ENCODE results near the gene RPTOR. TPM values are rescaled to one million over a fixed set of nuclear protein-coding genes. Genes with fewer than 3 reads are reported as not detected.
"Not testable (repeated sequence)": the region's sequence is repeated elsewhere in the genome, so short reads cannot be mapped to it uniquely, and the experiment has no call there.

Gene RPTOR
- total and polyA plus RNA-seq, 2 donors (not counting 3 experiments of a cell fraction or from before 2014, with no cell fraction given): 10.7 to 41.8 TPM

- no peak overlapping the region for H3K27ac ChIP-seq (ENCODE audit: insufficient read depth, low read depth, low read length)
- intact Hi-C loops (cut with micrococcal nuclease) (no loop called here), dilution Hi-C loops (cut with MboI; ENCODE audit: extremely low pct_ligation_motif_present, low sequenced_read_pairs) (no loop called here)
- peaks cover 5% of the 10 kb centered on the region for H3K4me1 ChIP-seq (ENCODE audit: control insufficient read depth, extremely low read depth, insufficient read depth, low read length)
- DNase-seq (ENCODE audit: low read depth, low spot score) (no peak), FAIRE-seq (no peak)
- H3K4me3 ChIP-seq (replicated peaks in 1 of 3; ENCODE audit: insufficient read depth in 1 of 3, low read depth in 1 of 3, low read length in 3 of 3): no peak overlapping the region
- TF ChIP-seq EZH2 (IDR thresholded peaks at IDR 0.05; ENCODE audit: borderline replicate concordance, low read depth, low read length, severe bottlenecking) (no peak), MAX (IDR thresholded peaks at IDR 0.05; ENCODE audit: insufficient read depth, insufficient read length) (no peak), POLR2AphosphoS5 (IDR thresholded peaks at IDR 0.05; ENCODE audit: insufficient read depth, low read depth, low read length) (no peak), FOS (IDR thresholded peaks at IDR 0.05; ENCODE audit: borderline replicate concordance, insufficient read depth, low read length) (no peak), GATA2 (IDR thresholded peaks at IDR 0.05; ENCODE audit: insufficient read depth, insufficient read length, low read depth, low read length) (no peak), JUN (IDR thresholded peaks at IDR 0.05; ENCODE audit: borderline replicate concordance, insufficient read depth, insufficient read length, low read depth) (no peak), POLR2A (IDR thresholded peaks at IDR 0.05; ENCODE audit: low read depth, low read length) (no peak), MYC (IDR thresholded peaks at IDR 0.05; ENCODE audit: low read depth, low read length) (no peak)
- TF ChIP-seq, protein P1, sequence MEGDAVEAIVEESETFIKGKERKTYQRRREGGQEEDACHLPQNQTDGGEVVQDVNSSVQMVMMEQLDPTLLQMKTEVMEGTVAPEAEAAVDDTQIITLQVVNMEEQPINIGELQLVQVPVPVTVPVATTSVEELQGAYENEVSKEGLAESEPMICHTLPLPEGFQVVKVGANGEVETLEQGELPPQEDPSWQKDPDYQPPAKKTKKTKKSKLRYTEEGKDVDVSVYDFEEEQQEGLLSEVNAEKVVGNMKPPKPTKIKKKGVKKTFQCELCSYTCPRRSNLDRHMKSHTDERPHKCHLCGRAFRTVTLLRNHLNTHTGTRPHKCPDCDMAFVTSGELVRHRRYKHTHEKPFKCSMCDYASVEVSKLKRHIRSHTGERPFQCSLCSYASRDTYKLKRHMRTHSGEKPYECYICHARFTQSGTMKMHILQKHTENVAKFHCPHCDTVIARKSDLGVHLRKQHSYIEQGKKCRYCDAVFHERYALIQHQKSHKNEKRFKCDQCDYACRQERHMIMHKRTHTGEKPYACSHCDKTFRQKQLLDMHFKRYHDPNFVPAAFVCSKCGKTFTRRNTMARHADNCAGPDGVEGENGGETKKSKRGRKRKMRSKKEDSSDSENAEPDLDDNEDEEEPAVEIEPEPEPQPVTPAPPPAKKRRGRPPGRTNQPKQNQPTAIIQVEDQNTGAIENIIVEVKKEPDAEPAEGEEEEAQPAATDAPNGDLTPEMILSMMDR (IDR thresholded peaks at IDR 0.05; ENCODE audit: extremely low read depth in 1 of 2, insufficient read depth in 1 of 2, low read depth in 1 of 2, low read length in 2 of 2): no peak
- peaks cover 0 to 2% of the 10 kb centered on the region in 2 experiments for H3K36me3 ChIP-seq (ENCODE audit: control insufficient read depth in 2 of 2, extremely low read depth in 1 of 2, insufficient read depth in 2 of 2, low read length in 2 of 2)
- ChIA-PET CTCF (no interaction called here), POLR2A (no interaction called here)
- H3K4me2 ChIP-seq (ENCODE audit: insufficient read depth, low read length): no peak overlapping the region
- H3K27me3 ChIP-seq (ENCODE audit: control insufficient read depth in 2 of 2, insufficient read depth in 2 of 2, low read length in 2 of 2): no peaks in the 10 kb centered on the region
- H3K79me2 ChIP-seq (ENCODE audit: control insufficient read depth, insufficient read depth, low read length): no peaks in the 10 kb centered on the region
- H3K9ac ChIP-seq (replicated peaks; ENCODE audit: extremely low read depth, insufficient read depth, low read length): no peak overlapping the region
- H3K9me1 ChIP-seq (replicated peaks; ENCODE audit: control insufficient read depth, extremely low read depth, insufficient read depth, low read length): no peaks in the 10 kb centered on the region
- BruUV-seq (replicated peaks): no TSS peak
- H2AFZ ChIP-seq (ENCODE audit: low read depth, low read length): no peak overlapping the region
- H4K20me1 ChIP-seq (replicated peaks; ENCODE audit: control insufficient read depth, extremely low read depth, insufficient read depth, low read length): no peaks in the 10 kb centered on the region
- no peaks in the 10 kb centered on the region for H3K9me3 ChIP-seq (replicated peaks; ENCODE audit: control insufficient read depth, insufficient read depth, low read length)
These were observed 330.3 kb downstream of the RPTOR start for GRCh38 chr17:80874866-80875445.

- BruUV-seq (replicated peaks); H4K20me1 ChIP-seq (replicated peaks; ENCODE audit: control insufficient read depth, extremely low read depth, insufficient read depth, low read length); H3K27ac ChIP-seq (ENCODE audit: insufficient read depth, low read depth, low read length); H3K4me1 ChIP-seq (ENCODE audit: control insufficient read depth, extremely low read depth, insufficient read depth, low read length); intact Hi-C loops (cut with micrococcal nuclease); H2AFZ ChIP-seq (ENCODE audit: low read depth, low read length); H3K9me1 ChIP-seq (replicated peaks; ENCODE audit: control insufficient read depth, extremely low read depth, insufficient read depth, low read length); H3K9me3 ChIP-seq (replicated peaks; ENCODE audit: control insufficient read depth, insufficient read depth, low read length); H3K36me3 ChIP-seq (ENCODE audit: control insufficient read depth in 2 of 2, extremely low read depth in 1 of 2, insufficient read depth in 2 of 2, low read length in 2 of 2); DNase-seq (ENCODE audit: low read depth, low spot score); FAIRE-seq; dilution Hi-C loops (cut with MboI; ENCODE audit: extremely low pct_ligation_motif_present, low sequenced_read_pairs); CTCF ChIA-PET; H3K9ac ChIP-seq (replicated peaks; ENCODE audit: extremely low read depth, insufficient read depth, low read length); H3K79me2 ChIP-seq (ENCODE audit: control insufficient read depth, insufficient read depth, low read length); POLR2A ChIA-PET; H3K4me2 ChIP-seq (ENCODE audit: insufficient read depth, low read length); H3K4me3 ChIP-seq (replicated peaks in 1 of 3; ENCODE audit: insufficient read depth in 1 of 3, low read depth in 1 of 3, low read length in 3 of 3); H3K27me3 ChIP-seq (ENCODE audit: control insufficient read depth in 2 of 2, insufficient read depth in 2 of 2, low read length in 2 of 2): not testable (repeated sequence)
These were observed 330.9 kb downstream of the RPTOR start for GRCh38 chr17:80875480-80875995.

DNA sequence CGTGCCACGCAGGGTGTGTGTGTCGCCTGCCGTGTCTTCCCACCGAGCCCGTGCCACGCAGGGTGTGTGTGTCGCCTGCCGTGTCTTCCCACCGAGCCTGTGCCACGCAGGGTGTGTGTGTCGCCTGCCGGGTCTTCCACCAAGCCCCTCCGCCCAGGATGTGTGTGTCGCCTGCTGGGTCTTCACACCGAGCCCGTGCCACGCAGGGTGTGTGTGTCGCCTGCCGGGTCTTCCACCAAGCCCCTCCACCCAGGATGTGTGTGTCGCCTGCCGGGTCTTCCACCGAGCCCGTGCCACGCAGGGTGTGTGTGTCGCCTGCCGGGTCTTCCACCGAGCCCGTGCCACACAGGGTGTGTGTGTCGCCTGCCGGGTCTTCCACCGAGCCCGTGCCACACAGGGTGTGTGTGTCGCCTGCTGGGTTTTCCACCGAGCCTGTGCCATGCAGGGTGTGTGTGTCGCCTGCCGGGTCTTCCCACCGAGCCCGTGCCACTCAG is 331.9 kb downstream of the RPTOR start:
- not testable (repeated sequence) for BruUV-seq (replicated peaks)

More for the DNA sequence above, 331.9 kb downstream of the RPTOR start:
- H3K27me3 ChIP-seq (ENCODE audit: control insufficient read depth in 2 of 2, insufficient read depth in 2 of 2, low read length in 2 of 2); H3K4me2 ChIP-seq (ENCODE audit: insufficient read depth, low read length); intact Hi-C loops (cut with micrococcal nuclease); H3K9me1 ChIP-seq (replicated peaks; ENCODE audit: control insufficient read depth, extremely low read depth, insufficient read depth, low read length); DNase-seq (ENCODE audit: low read depth, low spot score); H3K9ac ChIP-seq (replicated peaks; ENCODE audit: extremely low read depth, insufficient read depth, low read length); CTCF ChIA-PET; POLR2A ChIA-PET; H3K36me3 ChIP-seq (ENCODE audit: control insufficient read depth in 2 of 2, extremely low read depth in 1 of 2, insufficient read depth in 2 of 2, low read length in 2 of 2); H3K79me2 ChIP-seq (ENCODE audit: control insufficient read depth, insufficient read depth, low read length); H4K20me1 ChIP-seq (replicated peaks; ENCODE audit: control insufficient read depth, extremely low read depth, insufficient read depth, low read length); FAIRE-seq; H3K9me3 ChIP-seq (replicated peaks; ENCODE audit: control insufficient read depth, insufficient read depth, low read length); H2AFZ ChIP-seq (ENCODE audit: low read depth, low read length); H3K27ac ChIP-seq (ENCODE audit: insufficient read depth, low read depth, low read length); H3K4me1 ChIP-seq (ENCODE audit: control insufficient read depth, extremely low read depth, insufficient read depth, low read length); dilution Hi-C loops (cut with MboI; ENCODE audit: extremely low pct_ligation_motif_present, low sequenced_read_pairs); H3K4me3 ChIP-seq (replicated peaks in 1 of 3; ENCODE audit: insufficient read depth in 1 of 3, low read depth in 1 of 3, low read length in 3 of 3): not testable (repeated sequence)

Data from endothelial cell of umbilical vein (primary cell).